Kidney capillary endothelial cell (primary cell): ENCODE measurements around the gene SYNDIG1L.

Source experiments
- DNase-seq: peaks from one replicate; pipeline ENCODE4 v3.0.0-alpha.2; 2018; ENCODE audit warnings: low spot score

SYNDIG1L gene

GRCh38 chr14:74358176-74358829 is 67.7 kb downstream of the SYNDIG1L start:
- no peak for DNase-seq

DNA sequence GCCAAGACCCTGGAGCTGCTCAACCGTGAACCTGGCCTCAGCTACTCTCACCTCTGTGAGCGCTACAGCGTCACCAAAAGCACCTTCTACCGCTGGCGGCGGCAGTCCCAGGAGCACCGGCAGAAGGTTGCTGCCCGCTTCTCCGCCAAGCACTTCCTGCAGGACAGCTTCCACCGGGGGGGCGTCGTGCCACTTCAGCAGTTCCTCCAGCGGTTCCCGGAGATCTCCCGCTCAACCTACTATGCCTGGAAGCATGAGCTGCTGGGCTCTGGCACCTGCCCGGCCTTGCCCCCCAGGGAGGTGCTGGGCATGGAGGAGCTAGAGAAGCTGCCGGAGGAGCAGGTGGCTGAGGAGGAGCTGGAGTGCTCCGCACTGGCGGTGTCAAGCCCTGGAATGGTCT is 68.4 kb downstream of the SYNDIG1L start:
- DNase-seq: no peak

DNA sequence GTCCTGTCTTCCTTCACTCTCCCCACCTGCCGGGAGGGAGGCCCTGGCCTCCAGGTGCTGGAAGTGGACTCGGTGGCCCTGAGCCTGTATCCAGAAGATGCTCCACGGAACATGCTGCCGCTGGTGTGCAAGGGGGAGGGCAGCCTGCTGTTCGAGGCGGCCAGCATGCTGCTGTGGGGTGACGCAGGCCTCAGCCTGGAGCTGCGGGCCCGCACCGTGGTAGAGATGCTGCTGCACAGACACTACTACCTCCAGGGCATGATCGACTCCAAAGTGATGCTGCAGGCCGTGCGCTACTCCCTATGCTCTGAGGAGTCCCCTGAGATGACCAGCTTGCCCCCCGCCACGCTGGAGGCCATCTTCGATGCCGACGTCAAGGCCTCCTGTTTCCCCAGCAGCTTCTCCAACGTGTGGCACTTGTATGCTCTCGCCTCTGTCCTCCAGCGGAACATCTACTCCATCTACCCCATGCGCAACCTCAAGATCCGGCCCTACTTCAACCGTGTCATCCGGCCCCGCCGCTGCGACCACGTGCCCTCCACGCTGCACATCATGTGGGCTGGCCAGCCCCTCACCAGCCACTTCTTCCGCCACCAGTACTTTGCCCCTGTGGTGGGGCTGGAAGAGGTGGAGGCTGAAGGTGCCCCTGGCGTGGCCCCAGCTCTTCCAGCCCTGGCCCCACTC is 69.0 kb downstream of the SYNDIG1L start:
- no peak for DNase-seq
